ENCODE measurements around the gene EFCAB10.

- TF ChIP-seq MAX (IDR thresholded peaks at IDR 0.05) (no peak), EP300 (IDR thresholded peaks at IDR 0.05) (no peak), CTCF (IDR thresholded peaks at IDR 0.05) (no peak), POLR2A (IDR thresholded peaks at IDR 0.05; ENCODE audit: low read length) (no peak), USF2 (IDR thresholded peaks at IDR 0.05) (no peak), BHLHE40 (IDR thresholded peaks at IDR 0.05; ENCODE audit: low read depth, low read length) (no peak), CBX8 (IDR thresholded peaks at IDR 0.05) (no peak), CBX2 (IDR thresholded peaks at IDR 0.05; ENCODE audit: borderline replicate concordance, low read depth) (no peak)
Observed at GRCh38 chr7:105596866-105597265, 15.6 kb upstream of the EFCAB10 start.

Data from A549 (cell line).